DMS 273 treated with DMSO at 0.1 percent for 48 hours (cell line): ENCODE results near the gene LIPG.
"Not testable (repeated sequence)": the region's sequence is repeated elsewhere in the genome, so short reads cannot be mapped to it uniquely, and the experiment has no call there.

Experiments
- DNase-seq: peaks from one replicate; lab custom pipeline; 2025; lab: John Stamatoyannopoulos, UW

LIPG gene

GRCh38 chr18:49546719-49547273, 15.1 kb upstream of the LIPG start:
- no peak for DNase-seq

DNA sequence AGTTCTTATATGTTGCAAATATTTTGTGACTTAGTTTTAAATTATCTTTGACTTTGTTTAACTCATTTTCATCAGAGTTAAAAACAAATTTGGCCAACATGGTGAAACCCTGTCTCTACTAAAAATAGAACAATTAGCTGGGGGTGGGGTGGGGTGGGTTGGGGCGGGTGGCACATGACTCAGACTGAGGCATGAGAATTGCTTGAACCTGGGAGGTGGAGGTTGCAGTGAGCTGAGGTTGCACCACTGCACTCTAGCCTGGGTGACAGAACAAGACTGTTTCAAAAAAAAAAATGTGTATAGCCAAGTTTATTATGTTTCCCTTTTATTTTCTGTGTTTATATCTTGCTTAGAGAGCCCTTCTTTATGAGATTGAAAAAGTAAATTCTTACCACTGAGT, 14.2 kb upstream of the LIPG start:
- no peak for DNase-seq

DNA sequence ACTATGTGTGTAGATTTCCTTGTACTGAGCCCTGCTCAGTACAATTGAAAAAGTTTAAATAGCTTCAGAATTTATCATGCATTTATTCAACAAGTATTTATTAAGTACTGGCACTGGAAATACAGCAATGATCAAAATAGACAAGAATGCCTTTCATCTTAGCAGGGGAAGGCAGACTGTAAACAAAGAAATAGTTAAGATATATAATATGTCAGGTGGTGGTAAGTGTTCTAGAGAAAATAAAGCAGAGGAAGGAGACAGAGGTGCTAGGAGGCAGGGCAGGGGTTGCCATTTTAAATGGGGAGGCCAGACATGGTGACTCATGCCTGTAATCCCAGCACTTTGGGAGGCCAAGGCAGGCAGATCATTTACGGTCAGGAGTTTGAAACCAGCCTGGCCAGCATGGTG, 13.6 kb upstream of the LIPG start:
- no peak for DNase-seq

DNA sequence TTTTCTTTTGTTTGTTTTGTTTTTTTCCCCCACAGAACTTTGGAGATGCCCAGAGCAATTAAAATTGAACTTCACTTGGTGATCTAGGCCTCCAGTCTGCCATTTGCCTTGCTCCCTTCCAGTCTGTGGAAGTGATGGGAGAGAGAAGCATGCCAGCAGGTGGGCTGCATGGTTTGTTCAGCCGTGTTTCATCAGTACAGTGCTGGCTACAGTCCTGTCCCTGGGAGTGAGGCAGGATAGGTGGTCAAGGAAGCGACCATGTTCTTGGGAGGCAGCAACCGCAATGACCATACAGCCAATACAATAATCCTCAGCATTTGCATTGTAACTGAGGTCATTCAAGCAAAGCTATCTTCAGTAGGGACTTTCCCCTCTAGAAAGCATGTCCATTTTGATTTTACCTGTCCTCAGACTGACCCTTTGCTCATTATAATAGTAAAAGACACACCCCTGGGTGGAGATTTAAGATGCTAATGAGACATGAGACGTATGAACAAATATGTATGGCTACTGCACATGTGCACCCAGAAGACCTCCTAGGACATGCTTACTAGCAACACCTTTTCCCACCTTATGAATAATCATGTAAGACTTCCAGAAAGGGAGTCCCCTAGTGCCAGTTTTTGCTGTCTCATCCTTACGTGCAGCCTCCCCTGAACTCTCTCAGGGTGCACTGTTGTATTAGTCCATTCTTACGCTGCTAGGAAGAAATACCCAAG, 11.1 kb upstream of the LIPG start:
- no peak for DNase-seq

DNA sequence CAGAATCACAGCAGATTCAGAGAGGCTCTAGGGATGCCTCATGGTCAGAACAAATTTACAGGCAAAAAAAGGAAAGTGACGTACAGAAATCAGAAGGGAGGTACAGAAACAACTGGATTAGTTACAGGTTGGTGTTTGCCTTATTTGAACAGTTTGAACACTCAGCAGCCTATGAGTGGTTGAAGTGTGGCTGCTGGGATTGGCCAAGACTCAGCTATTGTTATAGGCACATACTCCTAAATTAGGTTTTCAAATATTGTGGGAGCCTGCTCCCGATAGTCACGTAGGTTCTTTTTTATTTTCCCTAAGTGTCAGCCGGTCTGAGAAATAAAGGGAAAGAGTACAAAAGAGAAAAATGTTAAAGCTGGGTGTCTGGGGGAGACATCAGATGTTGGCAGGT, 8.9 kb upstream of the LIPG start:
- no peak for DNase-seq

GRCh38 chr18:49555641-49556040, 6.2 kb upstream of the LIPG start:
- DNase-seq: no peak

DNA sequence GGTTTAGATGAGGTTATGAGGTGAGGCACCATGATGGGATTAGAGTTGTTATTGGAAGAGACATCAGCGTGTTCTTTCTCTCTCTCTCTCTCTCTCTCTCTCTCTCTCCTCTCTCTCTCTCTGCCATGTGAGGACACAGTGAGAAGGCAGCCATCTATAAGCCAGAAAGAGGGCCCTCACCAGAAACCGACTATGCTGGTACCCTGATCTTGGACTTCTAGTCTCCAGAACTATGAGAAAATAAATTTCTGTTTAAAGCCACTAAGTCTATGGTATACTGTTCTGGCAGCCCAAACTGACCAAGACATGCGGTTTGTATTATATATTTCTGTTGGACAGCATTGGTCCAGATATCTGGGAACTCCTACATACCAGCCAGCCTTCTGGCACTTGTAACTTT, 3.5 kb upstream of the LIPG start:
- DNase-seq: no peak

DNA sequence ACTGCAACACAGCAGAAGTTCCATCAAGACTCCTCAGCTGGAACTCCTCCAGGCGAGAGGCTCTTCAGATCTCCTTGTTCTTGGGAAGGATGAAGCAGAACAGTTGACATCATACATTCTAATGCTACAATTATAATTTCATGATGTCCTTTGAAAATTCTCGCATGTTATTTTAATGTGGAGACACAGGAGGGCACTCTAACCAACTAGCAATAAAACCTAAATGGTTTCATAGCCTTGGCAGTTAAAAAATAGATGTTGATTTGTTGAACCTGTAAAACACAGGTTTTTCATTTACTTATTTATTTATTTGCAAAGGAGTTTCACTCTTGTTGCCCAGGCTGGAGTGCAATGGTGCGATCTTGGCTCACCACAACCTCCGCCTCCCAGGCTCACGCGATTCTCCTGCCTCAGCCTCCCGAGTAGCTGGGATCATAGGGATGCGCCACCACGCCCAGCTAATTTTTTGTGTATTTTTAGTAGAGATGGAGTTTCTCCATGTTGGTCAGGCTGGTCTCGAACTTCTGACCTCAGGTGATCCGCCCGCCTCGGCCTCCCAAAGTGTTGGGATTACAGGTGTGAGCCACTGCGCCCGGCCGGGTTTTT, 2.4 kb upstream of the LIPG start:
- DNase-seq: not testable (repeated sequence)

DNA sequence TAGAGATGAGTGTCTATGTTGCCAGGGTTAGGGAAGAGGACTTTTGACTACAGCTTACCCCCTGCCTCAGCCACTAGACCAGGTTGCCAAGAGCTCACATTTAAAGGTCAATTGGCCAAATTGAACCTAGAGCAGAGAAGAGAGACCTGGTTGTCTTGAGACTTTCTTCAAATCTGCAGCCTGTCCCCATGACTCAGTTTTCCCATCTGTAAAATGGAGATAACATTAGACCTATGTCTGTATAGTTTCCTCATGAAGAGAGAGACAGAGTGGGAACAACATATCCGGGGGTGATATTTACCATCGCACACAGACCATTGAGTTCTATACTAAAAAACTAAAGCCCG, 1.6 kb upstream of the LIPG start:
- no peak for DNase-seq

- DNase-seq: no peak
Observed at GRCh38 chr18:49560624-49561288, 1.1 kb upstream of the LIPG start.

DNA sequence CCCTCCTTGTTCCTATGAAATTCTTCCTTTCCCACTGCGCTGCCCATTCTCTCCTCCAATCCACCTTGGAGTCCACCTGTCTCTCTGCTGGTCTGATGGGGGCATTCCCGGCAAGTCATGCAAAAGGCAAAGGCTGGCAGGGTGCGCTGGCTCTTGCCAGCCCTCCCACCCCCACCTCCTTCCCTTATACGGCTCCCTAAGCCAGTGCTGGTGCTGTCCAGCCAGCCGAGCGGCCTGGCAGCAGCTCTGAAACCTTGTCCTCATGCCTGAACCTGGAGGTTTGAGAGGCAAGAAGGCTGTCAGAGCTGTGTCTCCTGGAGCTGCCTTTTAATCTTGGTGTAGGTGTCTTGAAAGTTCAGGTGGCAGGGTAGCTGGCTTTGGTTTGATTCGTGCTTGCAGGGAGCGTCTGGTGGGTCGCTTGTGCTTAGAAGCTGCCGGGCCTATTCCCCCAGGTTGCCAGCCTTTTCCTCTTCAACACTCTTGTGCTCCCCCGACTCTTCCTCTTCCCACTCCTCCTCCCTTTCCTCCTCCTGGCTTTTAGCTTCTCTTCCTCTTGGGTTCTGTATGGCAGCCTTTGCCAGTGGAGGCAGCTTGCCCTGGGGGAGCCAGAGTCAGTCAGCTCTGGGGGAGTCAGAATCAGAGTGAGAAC, 748 bp downstream of the LIPG start:
- no peak for DNase-seq

- no peak for DNase-seq
Observed at GRCh38 chr18:49563130-49563540, 1.3 kb downstream of the LIPG start.

GRCh38 chr18:49563701-49564517, 2.1 kb downstream of the LIPG start:
- no peak for DNase-seq

- DNase-seq: no peak
Observed at GRCh38 chr18:49564518-49564834, 2.6 kb downstream of the LIPG start.

DNA sequence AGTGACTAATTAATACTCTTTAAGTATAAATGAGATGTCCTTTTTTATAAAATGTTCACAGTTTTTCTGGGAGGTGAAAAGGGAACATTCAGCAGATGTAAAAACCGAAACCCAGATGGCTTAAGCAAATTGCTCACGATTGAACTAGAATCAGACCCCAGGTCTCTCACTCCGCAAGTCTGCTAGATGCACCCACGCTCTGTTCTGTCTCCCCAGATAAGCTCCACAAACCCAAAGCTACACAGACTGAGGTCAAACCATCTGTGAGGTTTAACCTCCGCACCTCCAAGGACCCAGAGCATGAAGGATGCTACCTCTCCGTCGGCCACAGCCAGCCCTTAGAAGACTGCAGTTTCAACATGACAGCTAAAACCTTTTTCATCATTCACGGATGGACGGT, 3.2 kb downstream of the LIPG start:
- no peak for DNase-seq

DNA sequence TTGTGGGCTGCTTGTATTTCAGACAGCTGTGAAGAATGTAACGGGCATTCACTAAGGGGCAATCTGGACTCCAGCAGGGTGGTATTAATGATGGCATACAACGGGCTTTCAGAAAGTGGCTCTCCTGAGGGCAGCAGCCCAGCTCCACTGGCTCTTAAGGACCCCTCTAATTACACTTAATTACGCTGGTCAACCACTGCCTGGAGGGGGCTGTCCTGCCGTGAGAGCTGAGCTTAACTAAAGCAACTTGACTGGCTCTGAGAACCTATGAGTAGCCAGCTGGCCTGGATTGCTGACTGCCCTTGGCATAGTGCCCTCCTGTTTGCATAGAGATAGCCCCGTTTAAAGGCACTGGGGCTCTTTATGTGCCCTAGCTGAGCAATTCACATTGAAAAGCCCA, 3.8 kb downstream of the LIPG start:
- peak; percentile 84 for DNase-seq

GRCh38 chr18:49566217-49566770, 4.4 kb downstream of the LIPG start:
- no peak for DNase-seq

DNA sequence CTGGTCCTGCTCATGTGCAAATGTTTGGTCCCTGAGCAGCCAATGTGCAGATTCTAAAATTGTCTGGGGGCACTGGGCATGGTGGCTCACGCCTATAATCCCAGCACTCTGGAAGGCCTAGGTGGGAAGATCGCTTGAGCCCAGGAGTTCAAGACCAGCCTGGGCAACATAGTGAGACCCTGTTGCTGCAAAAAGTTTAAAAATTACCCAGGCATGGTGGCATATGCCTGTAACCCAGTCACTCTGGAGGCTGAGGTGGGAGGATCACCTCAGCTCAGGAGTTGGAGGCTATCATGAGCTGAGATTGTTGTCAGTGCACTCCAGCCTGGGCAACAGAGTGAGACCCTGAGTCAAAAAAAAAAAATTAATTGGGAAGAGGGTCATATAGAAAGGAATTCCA, 5.1 kb downstream of the LIPG start:
- DNase-seq: no peak

DNA sequence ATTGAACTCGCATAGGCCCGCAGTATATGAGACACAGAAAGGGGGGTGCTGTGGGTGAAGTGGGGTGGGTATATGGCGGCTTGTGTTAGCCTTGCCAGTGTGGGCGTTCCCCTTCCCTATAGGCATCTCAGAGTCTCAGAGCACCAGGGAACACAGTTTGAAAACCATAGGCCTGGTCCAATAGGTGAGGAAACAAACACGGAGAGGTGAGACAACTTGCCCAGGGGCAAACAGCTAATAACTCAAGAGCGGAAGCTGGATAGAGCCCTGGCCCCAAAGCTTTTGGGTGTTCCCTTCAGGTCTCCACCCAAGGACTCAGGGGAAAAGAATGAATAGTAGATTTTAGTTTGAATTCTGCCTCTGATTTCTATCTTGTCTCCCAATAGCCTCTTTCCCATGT, 7.9 kb downstream of the LIPG start:
- no peak for DNase-seq

DNA sequence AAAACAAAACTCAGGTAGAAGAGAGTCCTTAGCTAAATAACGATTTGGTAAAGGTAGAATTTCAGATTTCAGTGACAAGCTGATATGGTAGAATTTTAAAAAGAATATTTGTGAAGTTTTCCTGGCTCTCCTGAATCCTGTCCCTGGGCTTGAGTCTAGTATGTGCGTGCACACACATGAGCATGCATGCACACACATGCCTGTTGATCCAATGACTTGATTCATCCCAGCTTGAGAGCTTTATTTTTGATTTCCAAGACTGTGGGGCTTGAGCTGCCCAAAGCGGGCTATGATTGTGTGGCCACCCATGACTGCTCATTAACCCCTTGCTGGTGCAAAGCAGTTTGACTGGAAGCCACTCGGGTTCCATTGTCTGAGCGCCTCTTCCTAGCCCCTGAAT, 9.0 kb downstream of the LIPG start:
- DNase-seq: no peak

- DNase-seq: no peak
Observed at GRCh38 chr18:49572611-49573345, 10.9 kb downstream of the LIPG start.
